HCT116 (cell line): ENCODE measurements around the gene MORN1. TPM values are rescaled to one million over a fixed set of nuclear protein-coding genes. Genes with fewer than 3 reads are reported as not detected.

Source experiments
- ATAC-seq: fragments of 200-7000 bp; cut with Tn5 transposase; 2 replicates; pipeline ENCODE4 v1.9.1; 2020; ENCODE audit warnings: mild to moderate bottlenecking, moderate library complexity
- BruUV-seq: library from RNA; stranded (reverse); fragments of 400-500 nt; replicated peaks from 2 replicates; lab custom pipeline; 2021; lab: Mats Ljungman, UMichigan
- CTCF ChIA-PET: fragments of 300-600 bp; sonication (Branson Sonifier 250); formaldehyde crosslinking; loops from one replicate; lab custom pipeline; 2021; ENCODE audit warnings: antibody characterized with exemption; lab: Charles Lee
- POLR2A ChIA-PET: fragments of 300-600, 350-600 bp; sonication (Branson Sonifier 250); formaldehyde crosslinking; loops from one replicate; lab custom pipeline; 2021; ENCODE audit warnings: antibody characterized with exemption; lab: Charles Lee
- RAD21 ChIA-PET, 2 experiments: fragments of 300-600 bp; sonication (Branson Sonifier 250); formaldehyde crosslinking; loops; one replicate each; lab custom pipeline; 2023; ENCODE audit warnings: low total read pairs in 2 of 2; ENCODE audit not compliant: uncharacterized antibody in 2 of 2, unreplicated experiment in 2 of 2, low non-redundant PET in 1 of 2; lab: Charles Lee
- DNase-seq: peaks from one replicate; pipeline ENCODE4 v3.0.0-alpha.2; 2010; ENCODE audit warnings: low read depth, low spot score
- H2AFZ ChIP-seq: fragments of 200-600 bp; shearing (Covaris generic), sonication (generic); 2 replicates; pipeline ENCODE4 v1.6.1; 2017; ENCODE audit warnings: low read depth, mixed run types, mixed read lengths, antibody characterized with exemption, low read length; ENCODE audit not compliant: poor library complexity, severe bottlenecking
- H3K27ac ChIP-seq: 2 replicates; pipeline ENCODE4 v1.5.1; 2012; ENCODE audit warnings: low read depth, low read length
- H3K27me3 ChIP-seq: fragments of 200-600 bp; sonication (generic); 2 replicates; pipeline ENCODE4 v1.6.1; 2016; ENCODE audit warnings: mixed run types, low read length, mixed read lengths; ENCODE audit not compliant: insufficient read depth
- H3K36me3 ChIP-seq, 2 experiments: fragments of 200-500 bp in 1 of 2; fragments of 200-600 bp in 1 of 2; sonication (Bioruptor generic) in 1 of 2; sonication (generic) in 1 of 2; 2 replicates each; pipeline versions ENCODE4 v1.5.1 to v1.6.1; 2014 to 2016; ENCODE audit warnings: low read length in 2 of 2, inconsistent platforms in 1 of 2, mixed read lengths in 1 of 2, mixed run types in 1 of 2; ENCODE audit not compliant: insufficient read depth in 2 of 2, control insufficient read depth in 1 of 2
- H3K4me1 ChIP-seq, 2 experiments: fragments of 200-600 bp in 1 of 2; sonication (generic) in 1 of 2; 2 replicates each; pipeline versions ENCODE4 v1.5.1 to v1.6.1; 2012 to 2017; ENCODE audit warnings: low read length in 2 of 2, inconsistent platforms in 1 of 2, mild to moderate bottlenecking in 1 of 2, mixed read lengths in 1 of 2, mixed run types in 1 of 2, moderate library complexity in 1 of 2; ENCODE audit not compliant: insufficient read depth in 2 of 2, control insufficient read depth in 1 of 2
- H3K4me2 ChIP-seq: fragments of 200-600 bp; sonication (generic); 2 replicates; pipeline ENCODE4 v1.6.1; 2017; ENCODE audit warnings: mixed run types, low read length, mixed read lengths
- H3K4me3 ChIP-seq, 2 experiments: fragments of 200-600 bp in 1 of 2; sonication (generic) in 1 of 2; replicated peaks in 1 of 2; 2 replicates each; pipeline ENCODE4 v1.5.1; 2011 to 2016; ENCODE audit warnings: low read length in 2 of 2, control low read depth in 1 of 2, low read depth in 1 of 2, mild to moderate bottlenecking in 1 of 2, mixed read lengths in 1 of 2, mixed run types in 1 of 2
- H3K79me2 ChIP-seq: fragments of 200-600 bp; sonication (generic); 2 replicates; pipeline ENCODE4 v1.6.1; 2017; ENCODE audit warnings: mild to moderate bottlenecking, mixed run types, low read length, moderate library complexity, mixed read lengths; ENCODE audit not compliant: insufficient read depth
- H3K9ac ChIP-seq: fragments of 200-600 bp; sonication (generic); 2 replicates; pipeline ENCODE4 v1.6.1; 2016; ENCODE audit warnings: low read length, mixed read lengths
- H3K9me2 ChIP-seq: fragments of 200-600 bp; sonication (generic), shearing (Covaris generic); 2 replicates; pipeline ENCODE4 v1.6.1; 2017; ENCODE audit warnings: mixed run types, mild to moderate bottlenecking, moderate library complexity; ENCODE audit not compliant: insufficient read depth
- H3K9me3 ChIP-seq, 2 experiments: fragments of 200-500 bp in 1 of 2; fragments of 200-600 bp in 1 of 2; sonication (Bioruptor generic) in 1 of 2; sonication (generic) in 1 of 2; 2 replicates each; pipeline ENCODE4 v1.6.1; 2014 to 2017; ENCODE audit warnings: low read length in 2 of 2, mixed read lengths in 2 of 2, inconsistent platforms in 1 of 2, low read depth in 1 of 2, mild to moderate bottlenecking in 1 of 2, mixed run types in 1 of 2, moderate library complexity in 1 of 2; ENCODE audit not compliant: control insufficient read depth in 1 of 2, insufficient read depth in 1 of 2
- H4K20me1 ChIP-seq: fragments of 200-600 bp; sonication (generic), shearing (Covaris generic); 2 replicates; pipeline ENCODE4 v1.6.1; 2017; ENCODE audit warnings: mixed run types, mild to moderate bottlenecking, moderate library complexity; ENCODE audit not compliant: insufficient read depth
- CBX3 ChIP-seq: IDR thresholded peaks from 2 replicates; pipeline ENCODE4 v1.6.1; 2012; ENCODE audit warnings: low read depth
- CTCF ChIP-seq, 3 experiments: fragments of 200-600 bp in 1 of 3; sonication (generic) in 1 of 3; IDR thresholded peaks in 2 of 3; conservative IDR thresholded peaks in 1 of 3; 2 replicates each; pipeline ENCODE4 v1.5.1; 2012 to 2017; ENCODE audit warnings: low read depth in 2 of 3, low read length in 2 of 3, antibody characterized with exemption in 1 of 3, borderline replicate concordance in 1 of 3, control low read depth in 1 of 3, mild to moderate bottlenecking in 1 of 3, mixed read lengths in 1 of 3, mixed run types in 1 of 3, moderate library complexity in 1 of 3; ENCODE audit not compliant: insufficient read depth in 1 of 3
- EGR1 ChIP-seq: IDR thresholded peaks from 2 replicates; pipeline ENCODE4 v1.6.1; 2012; ENCODE audit warnings: low read depth
- EZH2 ChIP-seq: fragments of 200-600 bp; sonication (generic); IDR thresholded peaks from 2 replicates; pipeline ENCODE4 v1.6.1; 2017; ENCODE audit warnings: antibody characterized with exemption, mixed run types
- EZH2phosphoT487 ChIP-seq: fragments of 200-600 bp; IDR thresholded peaks from 2 replicates; pipeline ENCODE4 v1.6.1; 2018; ENCODE audit warnings: antibody characterized with exemption, borderline replicate concordance
- FOSL1 ChIP-seq: IDR thresholded peaks from 2 replicates; pipeline ENCODE4 v1.6.1; 2012; ENCODE audit warnings: low read depth
- JUND ChIP-seq: IDR thresholded peaks from 2 replicates; pipeline ENCODE4 v1.6.1; 2012
- MAX ChIP-seq: IDR thresholded peaks from 2 replicates; pipeline ENCODE4 v1.6.1; 2012
- REST ChIP-seq: IDR thresholded peaks from 2 replicates; pipeline ENCODE4 v1.6.1; 2012; ENCODE audit warnings: low read depth
- SIN3A ChIP-seq: IDR thresholded peaks from 2 replicates; pipeline ENCODE4 v1.6.1; 2012; ENCODE audit warnings: low read depth
- SRF ChIP-seq: IDR thresholded peaks from 2 replicates; pipeline ENCODE4 v1.6.1; 2012; ENCODE audit warnings: low read depth
- TCF7L2 ChIP-seq: IDR thresholded peaks from 2 replicates; pipeline ENCODE4 v1.7.0; 2011; ENCODE audit warnings: borderline replicate concordance, inconsistent platforms; ENCODE audit not compliant: insufficient read depth, insufficient read length; ENCODE audit errors: extremely low read depth
- YY1 ChIP-seq: IDR thresholded peaks from 2 replicates; pipeline ENCODE4 v1.6.1; 2011; ENCODE audit warnings: low read length, low read depth, moderate library complexity, mild to moderate bottlenecking; ENCODE audit not compliant: insufficient replicate concordance; ENCODE audit errors: extremely low read depth
- ZNF274 ChIP-seq: fragments of 200-500 bp; sonication (Bioruptor generic); IDR thresholded peaks from 2 replicates; pipeline ENCODE4 v1.6.1; 2014; ENCODE audit warnings: mild to moderate bottlenecking, low read depth, low read length, inconsistent platforms
- intact Hi-C: fragments of 100-400 bp; cut with micrococcal nuclease; formaldehyde crosslinking; loops from 2 replicates; pipeline ENCODE4 v1.10.0; 2022
- total RNA-seq: library from RNA; stranded (reverse); gene quantifications from one replicate; pipeline ENCODE4 v1.2.1, GENCODE V29; 2021; ENCODE audit not compliant: unreplicated experiment

Gene MORN1
- total RNA-seq, 1 experiment from 2014 or later = 21.4 TPM

DNA sequence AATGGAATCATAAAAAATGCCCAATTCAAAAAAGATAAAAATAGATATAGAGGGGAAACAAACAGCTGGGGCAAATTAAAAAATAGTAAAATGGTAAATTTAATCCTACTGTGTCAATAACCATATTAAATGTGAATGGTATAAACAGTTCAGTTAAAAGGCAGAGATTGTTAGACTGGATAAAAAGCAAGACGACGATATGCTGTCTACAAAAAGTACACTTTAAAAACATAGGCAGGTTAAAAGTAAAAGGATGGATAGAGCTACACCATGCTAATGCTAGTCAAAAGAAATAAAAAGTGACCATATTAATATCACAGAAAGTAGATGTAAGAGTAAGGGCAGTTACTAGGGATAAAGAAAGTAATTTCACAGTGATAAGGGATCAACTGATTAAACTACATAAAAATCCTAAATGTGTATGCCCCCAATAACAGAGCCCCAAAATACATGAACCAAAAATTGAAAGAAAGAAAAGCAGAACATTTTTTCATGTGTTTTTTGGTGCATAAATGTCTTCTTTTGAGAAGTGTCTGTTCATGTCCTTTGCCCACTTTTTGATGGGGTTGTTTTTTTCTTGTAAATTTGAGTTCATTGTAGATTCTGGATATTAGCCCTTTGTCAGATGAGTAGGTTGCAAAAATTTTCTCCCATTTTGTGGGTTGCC is 27.4 kb downstream of the MORN1 start:
- Histone ChIP-seq H3K36me3 (no peaks in the 10 kb centered on the region), H3K9me3 (no peaks in the 10 kb centered on the region), H3K4me3 (no peak overlapping the region), H3K9me2 (no peaks in the 10 kb centered on the region), H4K20me1 (no peaks in the 10 kb centered on the region), H3K27me3 (no peaks in the 10 kb centered on the region)
- no peak for DNase-seq
- ChIA-PET POLR2A (no interaction called here), RAD21 (no interaction called here)
- no TSS peak for BruUV-seq
- no peak for TF ChIP-seq SIN3A
- no peak for TF ChIP-seq REST
- no peak for TF ChIP-seq JUND
- no peak for TF ChIP-seq SRF
- no peak for TF ChIP-seq EGR1
- no peak for TF ChIP-seq FOSL1
- no peak for TF ChIP-seq TCF7L2
- no peak for TF ChIP-seq EZH2
- TF ChIP-seq ZNF274 = no peak
- no peak for TF ChIP-seq CBX3
- no peak for TF ChIP-seq YY1
- TF ChIP-seq MAX = no peak
- TF ChIP-seq CTCF (IDR thresholded peaks at IDR 0.05 in 2 of 3, conservative IDR thresholded peaks at IDR 0.05 in 1 of 3; ENCODE audit: borderline replicate concordance in 1 of 3, insufficient read depth in 1 of 3, low read depth in 2 of 3, low read length in 2 of 3) = no peak
- TF ChIP-seq EZH2phosphoT487 = no peak
- TF ChIP-seq, all 23 proteins: peak for 0
- no peak for ATAC-seq
- Histone ChIP-seq H2AFZ (no peak overlapping the region), H3K4me1 (peaks cover 13 to 15% of the 10 kb centered on the region in 2 experiments; a peak in 3 of 4 replicates), H3K4me2 (no peak overlapping the region), H3K9ac (no peak overlapping the region), H3K79me2 (no peaks in the 10 kb centered on the region), H3K27ac (no peak overlapping the region)
- CTCF ChIA-PET = no interaction called here
- intact Hi-C loops = no loop called here
